Activated CD8-positive, alpha-beta memory T cell treated with anti-CD3 and anti-CD28 coated beads for 36 hours (primary cell): ENCODE results near the gene AQP7. TPM values are rescaled to one million over a fixed set of nuclear protein-coding genes. Genes with fewer than 3 reads are reported as not detected.
"Not testable (repeated sequence)": the region's sequence is repeated elsewhere in the genome, so short reads cannot be mapped to it uniquely, and the experiment has no call there.

Experiments
- CTCF ChIA-PET: fragments of 350-600 bp; sonication (Branson Sonifier 250); formaldehyde crosslinking; loops from one replicate; lab custom pipeline; 2021; ENCODE audit warnings: antibody characterized with exemption; lab: Charles Lee
- POLR2A ChIA-PET: fragments of 350-600 bp; sonication (Branson Sonifier 250); formaldehyde crosslinking; loops from one replicate; lab custom pipeline; 2021; ENCODE audit warnings: antibody characterized with exemption; lab: Charles Lee
- total RNA-seq, 2 experiments: library from RNA; stranded (reverse); gene quantifications; one replicate each; pipeline ENCODE4 v1.2.3, GENCODE V29; 2021

The AQP7 gene
- total RNA-seq, 2 experiments from 2014 or later = not detected

- ChIA-PET CTCF (no interaction called here), POLR2A (no interaction called here)
Measured at GRCh38 chr9:33437205-33437604, 34.8 kb upstream of the AQP7 start.

GRCh38 chr9:33436445-33436844, 34.1 kb upstream of the AQP7 start:
- POLR2A ChIA-PET = no interaction called here
- CTCF ChIA-PET = no interaction called here

GRCh38 chr9:33435821-33436277, 33.5 kb upstream of the AQP7 start:
- ChIA-PET POLR2A (no interaction called here), CTCF (interaction anchor here (0.7 kb wide), 1 partner anchor 20 kb away, joined by 3 read pairs; no protein-coding TSS in a partner anchor)

GRCh38 chr9:33434317-33435105, 32.1 kb upstream of the AQP7 start:
- ChIA-PET POLR2A (no interaction called here), CTCF (no interaction called here)

GRCh38 chr9:33433871-33434270, 31.5 kb upstream of the AQP7 start:
- ChIA-PET POLR2A (no interaction called here), CTCF (interaction anchor here (1.2 to 1.7 kb wide), 2 partner anchors 19 to 83 kb away, joined by 4 read pairs; no protein-coding TSS in a partner anchor)

- ChIA-PET CTCF (no interaction called here), POLR2A (no interaction called here)
Measured at GRCh38 chr9:33431420-33431819, 29.1 kb upstream of the AQP7 start.

- POLR2A ChIA-PET = no interaction called here
- CTCF ChIA-PET = no interaction called here
Measured at GRCh38 chr9:33430942-33431341, 28.6 kb upstream of the AQP7 start.

GRCh38 chr9:33429256-33429985, 27.1 kb upstream of the AQP7 start:
- ChIA-PET POLR2A (no interaction called here), CTCF (interaction anchor here (0.7 kb wide), 1 partner anchor 293 kb away, joined by 4 read pairs; no protein-coding TSS in a partner anchor)

GRCh38 chr9:33426843-33427293, 24.5 kb upstream of the AQP7 start:
- CTCF ChIA-PET = no interaction called here
- POLR2A ChIA-PET = no interaction called here

GRCh38 chr9:33425128-33425533, 22.8 kb upstream of the AQP7 start:
- ChIA-PET POLR2A (no interaction called here), CTCF (interaction anchor here (1.6 kb wide), 1 partner anchor 9 kb away, joined by 6 read pairs; no protein-coding TSS in a partner anchor)

GRCh38 chr9:33424492-33424891, 22.1 kb upstream of the AQP7 start:
- CTCF ChIA-PET = interaction anchor here (1.6 kb wide), 1 partner anchor 8 kb away, joined by 6 read pairs; no protein-coding TSS in a partner anchor
- POLR2A ChIA-PET = not testable (repeated sequence)

GRCh38 chr9:33424043-33424442, 21.7 kb upstream of the AQP7 start:
- POLR2A ChIA-PET, CTCF ChIA-PET: not testable (repeated sequence)

- ChIA-PET POLR2A (interaction anchor here (0.5 kb wide), 1 partner anchor 91 kb away, joined by 3 read pairs; no protein-coding TSS in a partner anchor), CTCF (interaction anchor here (1.0 to 1.2 kb wide), 2 partner anchors 32 to 33 kb away, joined by 3 read pairs; no protein-coding TSS in a partner anchor)
Measured at GRCh38 chr9:33419708-33420303, 17.4 kb upstream of the AQP7 start.

GRCh38 chr9:33418090-33418489, 15.7 kb upstream of the AQP7 start:
- POLR2A ChIA-PET = no interaction called here
- CTCF ChIA-PET = interaction anchor here (0.6 to 4.3 kb wide), 3 partner anchors 35 to 66 kb away, joined by 3 to 38 read pairs (median 22); no protein-coding TSS in a partner anchor

GRCh38 chr9:33416996-33417395, 14.6 kb upstream of the AQP7 start:
- ChIA-PET CTCF (interaction anchor here (0.6 to 4.3 kb wide), 6 partner anchors 8 to 130 kb away, joined by 3 to 38 read pairs (median 14); partner anchors contain the start of gene AQP3), POLR2A (no interaction called here)

- ChIA-PET CTCF (interaction anchor here (1.0 to 4.3 kb wide), 22 partner anchors 10 to 372 kb away, joined by 3 to 38 read pairs (median 4); partner anchors contain the start of genes AQP3 and NOL6), POLR2A (interaction anchor here (0.9 to 1.1 kb wide), 2 partner anchors 37 to 58 kb away, joined by 3 read pairs; partner anchors contain the start of gene NOL6)
Measured at GRCh38 chr9:33415501-33416038, 13.2 kb upstream of the AQP7 start.

- ChIA-PET POLR2A (interaction anchor here (0.9 to 1.1 kb wide), 2 partner anchors 38 to 59 kb away, joined by 3 read pairs; partner anchors contain the start of gene NOL6), CTCF (interaction anchor here (0.7 to 4.3 kb wide), 20 partner anchors 11 to 371 kb away, joined by 3 to 38 read pairs (median 4); partner anchors contain the start of genes AQP3 and NOL6)
Measured at GRCh38 chr9:33414889-33415500, 12.6 kb upstream of the AQP7 start.

- POLR2A ChIA-PET = no interaction called here
- CTCF ChIA-PET = interaction anchor here (1.2 to 4.3 kb wide), 7 partner anchors 10 to 370 kb away, joined by 3 to 38 read pairs (median 16); partner anchors contain the start of gene AQP3
Measured at GRCh38 chr9:33414268-33414667, 11.9 kb upstream of the AQP7 start.
